ENCODE data around the gene ACER3. TPM values are rescaled to one million over a fixed set of nuclear protein-coding genes. Genes with fewer than 3 reads are reported as not detected.

The ACER3 gene
- total RNA-seq, 1 donor from 2014 or later = 11.8 TPM

- Mint-ChIP-seq H3K9me3 (peaks cover 4% of the 10 kb centered on the region), H3K36me3 (ENCODE audit: low read depth) (no peaks in the 10 kb centered on the region), H3K4me3 (no peak overlapping the region), H3K27me3 (no peaks in the 10 kb centered on the region), H3K27ac (no peak overlapping the region), H3K4me1 (no peaks in the 10 kb centered on the region)
- ATAC-seq (ENCODE audit: low read depth) = no peak
- ChIA-PET POLR2A (no interaction called here), CTCF (no interaction called here)
- no peak for DNase-seq
- TF ChIP-seq CTCF (IDR thresholded peaks at IDR 0.05) = no peak
- intact Hi-C loops (cut with micrococcal nuclease) = no loop called here
These were observed 195.2 kb downstream of the ACER3 start for GRCh38 chr11:77055913-77056312.

- Mint-ChIP-seq H3K4me3 (no peak overlapping the region), H3K27me3 (no peaks in the 10 kb centered on the region), H3K4me1 (no peaks in the 10 kb centered on the region), H3K36me3 (ENCODE audit: low read depth) (no peaks in the 10 kb centered on the region), H3K27ac (no peak overlapping the region), H3K9me3 (peaks cover 6% of the 10 kb centered on the region)
- CTCF ChIA-PET = interaction anchor here (1.9 kb wide), 1 partner anchor 9 kb away, joined by 5 read pairs; no protein-coding TSS in a partner anchor
- ATAC-seq (ENCODE audit: low read depth) (no peak), DNase-seq (no peak)
- TF ChIP-seq CTCF (IDR thresholded peaks at IDR 0.05) = no peak
- POLR2A ChIA-PET = no interaction called here
- intact Hi-C loops (cut with micrococcal nuclease) = no loop called here
These were observed 196.2 kb downstream of the ACER3 start for GRCh38 chr11:77056814-77057402.

- ATAC-seq (ENCODE audit: low read depth) (no peak), DNase-seq (no peak)
- CTCF ChIA-PET = interaction anchor here (1.9 kb wide), 1 partner anchor 10 kb away, joined by 5 read pairs; no protein-coding TSS in a partner anchor
- no peak overlapping the region for H3K27ac Mint-ChIP-seq
- H3K36me3 Mint-ChIP-seq (ENCODE audit: low read depth) = no peaks in the 10 kb centered on the region
- H3K9me3 Mint-ChIP-seq = peaks cover 6% of the 10 kb centered on the region
- no peaks in the 10 kb centered on the region for H3K4me1 Mint-ChIP-seq
- no peak overlapping the region for H3K4me3 Mint-ChIP-seq
- no peak for TF ChIP-seq CTCF (IDR thresholded peaks at IDR 0.05)
- intact Hi-C loops (cut with micrococcal nuclease) = no loop called here
- H3K27me3 Mint-ChIP-seq = no peaks in the 10 kb centered on the region
- POLR2A ChIA-PET = no interaction called here
These were observed 197.3 kb downstream of the ACER3 start for GRCh38 chr11:77057938-77058474.

- ATAC-seq (ENCODE audit: low read depth) = no peak
- Mint-ChIP-seq H3K9me3 (peaks cover 6% of the 10 kb centered on the region), H3K4me3 (no peak overlapping the region), H3K27ac (no peak overlapping the region), H3K36me3 (ENCODE audit: low read depth) (no peaks in the 10 kb centered on the region), H3K27me3 (no peaks in the 10 kb centered on the region), H3K4me1 (no peaks in the 10 kb centered on the region)
- intact Hi-C loops (cut with micrococcal nuclease) = no loop called here
- TF ChIP-seq CTCF (IDR thresholded peaks at IDR 0.05) = no peak
- DNase-seq = no peak
- ChIA-PET CTCF (interaction anchor here (1.9 kb wide), 1 partner anchor 11 kb away, joined by 5 read pairs; no protein-coding TSS in a partner anchor), POLR2A (no interaction called here)
These were observed 198.2 kb downstream of the ACER3 start for GRCh38 chr11:77058900-77059299.

- peaks cover 6% of the 10 kb centered on the region for H3K9me3 Mint-ChIP-seq
- no peak overlapping the region for H3K4me3 Mint-ChIP-seq
- POLR2A ChIA-PET = no interaction called here
- DNase-seq (no peak), ATAC-seq (ENCODE audit: low read depth) (no peak)
- no peak overlapping the region for H3K27ac Mint-ChIP-seq
- H3K4me1 Mint-ChIP-seq = no peaks in the 10 kb centered on the region
- TF ChIP-seq CTCF (IDR thresholded peaks at IDR 0.05) = no peak
- CTCF ChIA-PET = no interaction called here
- no peaks in the 10 kb centered on the region for H3K27me3 Mint-ChIP-seq
- H3K36me3 Mint-ChIP-seq (ENCODE audit: low read depth) = no peaks in the 10 kb centered on the region
- intact Hi-C loops (cut with micrococcal nuclease) = loop anchor here (10.0 kb wide), 1 partner anchor 415 kb away; the partner anchor contains the start of gene PAK1
These were observed 199.1 kb downstream of the ACER3 start for GRCh38 chr11:77059806-77060205.

Measured in activated B cell treated with CpG ODN at 0.5 μM for 24 hours (primary cell).